Activated CD4-positive, alpha-beta T cell treated with anti-CD3 and anti-CD28 coated beads for 4 hours (primary cell): ENCODE measurements around the gene FLT1.
A peak's percentile ranks its signal among the peaks of the same experiment; 100 is the strongest.

Source experiments
- DNase-seq, 2 donors: peaks; one replicate each; pipeline ENCODE4 v3.0.0-alpha.2; 2020

Gene FLT1

GRCh38 chr13:28526876-28527275 is 31.9 kb upstream of the FLT1 start:
- no peak for DNase-seq

GRCh38 chr13:28522871-28523270 is 27.9 kb upstream of the FLT1 start:
- no peak for DNase-seq

GRCh38 chr13:28513745-28514144 is 18.8 kb upstream of the FLT1 start:
- no peak for DNase-seq

- DNase-seq, result no peak
Observed at GRCh38 chr13:28510542-28510941, 15.6 kb upstream of the FLT1 start.

GRCh38 chr13:28510066-28510465 is 15.1 kb upstream of the FLT1 start:
- no peak for DNase-seq

- no peak for DNase-seq
Observed at GRCh38 chr13:28505543-28506135, 10.7 kb upstream of the FLT1 start.

- DNase-seq, result no peak
Observed at GRCh38 chr13:28503182-28503967, 8.4 kb upstream of the FLT1 start.

- DNase-seq, result no peak
Observed at GRCh38 chr13:28501547-28501946, 6.6 kb upstream of the FLT1 start.

- no peak for DNase-seq
Observed at GRCh38 chr13:28499609-28500008, 4.7 kb upstream of the FLT1 start.

GRCh38 chr13:28498481-28499115 is 3.7 kb upstream of the FLT1 start:
- DNase-seq, result no peak

GRCh38 chr13:28497143-28497876 is 2.4 kb upstream of the FLT1 start:
- DNase-seq, result no peak

- DNase-seq, result no peak
Observed at GRCh38 chr13:28496188-28496564, 1.2 kb upstream of the FLT1 start.

GRCh38 chr13:28495538-28496187 is 735 bp upstream of the FLT1 start:
- DNase-seq, result no peak

GRCh38 chr13:28494504-28494777 is 487 bp downstream of the FLT1 start:
- no peak for DNase-seq

GRCh38 chr13:28493740-28494503 is 1.0 kb downstream of the FLT1 start:
- no peak for DNase-seq

- peak; percentile 13 to 47 for DNase-seq
Observed at GRCh38 chr13:28492569-28493367, 2.2 kb downstream of the FLT1 start.

GRCh38 chr13:28490061-28490460 is 4.9 kb downstream of the FLT1 start:
- DNase-seq, result no peak

GRCh38 chr13:28489524-28489931 is 5.4 kb downstream of the FLT1 start:
- DNase-seq, result no peak

- DNase-seq, result no peak
Observed at GRCh38 chr13:28488376-28489005, 6.4 kb downstream of the FLT1 start.

- no peak for DNase-seq
Observed at GRCh38 chr13:28485996-28486543, 8.9 kb downstream of the FLT1 start.

- DNase-seq, result no peak
Observed at GRCh38 chr13:28485551-28485950, 9.4 kb downstream of the FLT1 start.
